Measurements from ENCODE around the gene CLIC2. TPM values are rescaled to one million over a fixed set of nuclear protein-coding genes. Genes with fewer than 3 reads are reported as not detected.
"Not testable (repeated sequence)": the region's sequence is repeated elsewhere in the genome, so short reads cannot be mapped to it uniquely, and the experiment has no call there.

CLIC2 gene
- total RNA-seq, 1 donor from 2014 or later = not detected

- no peaks in the 10 kb centered on the region for H3K27me3 Mint-ChIP-seq (ENCODE audit: unreplicated experiment)
- H3K9me3 Mint-ChIP-seq (ENCODE audit: unreplicated experiment) = no peaks in the 10 kb centered on the region
- no peak overlapping the region for H3K27ac Mint-ChIP-seq (ENCODE audit: unreplicated experiment)
- H3K36me3 Mint-ChIP-seq (ENCODE audit: low read depth, unreplicated experiment) = no peaks in the 10 kb centered on the region
- peaks cover 6% of the 10 kb centered on the region for H3K4me1 Mint-ChIP-seq (ENCODE audit: unreplicated experiment)
- no peak for TF ChIP-seq CTCF (IDR thresholded peaks at IDR 0.05; ENCODE audit: unreplicated experiment)
- DNase-seq (ENCODE audit: low spot score) = no peak
- no peak overlapping the region for H3K4me3 Mint-ChIP-seq (ENCODE audit: unreplicated experiment)
Observed at GRCh38 chrX:155313766-155314165, 20.6 kb downstream of the CLIC2 start.

GRCh38 chrX:155293771-155294170 lies 40.6 kb downstream of the CLIC2 start:
- Mint-ChIP-seq H3K27ac (ENCODE audit: unreplicated experiment) (no peak overlapping the region), H3K36me3 (ENCODE audit: low read depth, unreplicated experiment) (no peaks in the 10 kb centered on the region), H3K27me3 (ENCODE audit: unreplicated experiment) (no peaks in the 10 kb centered on the region), H3K9me3 (ENCODE audit: unreplicated experiment) (no peaks in the 10 kb centered on the region), H3K4me3 (ENCODE audit: unreplicated experiment) (no peak overlapping the region), H3K4me1 (ENCODE audit: unreplicated experiment) (no peaks in the 10 kb centered on the region)
- no peak for DNase-seq (ENCODE audit: low spot score)
- no peak for TF ChIP-seq CTCF (IDR thresholded peaks at IDR 0.05; ENCODE audit: unreplicated experiment)

- Mint-ChIP-seq H3K4me3 (ENCODE audit: unreplicated experiment) (no peak overlapping the region), H3K27me3 (ENCODE audit: unreplicated experiment) (no peaks in the 10 kb centered on the region), H3K9me3 (ENCODE audit: unreplicated experiment) (no peaks in the 10 kb centered on the region), H3K27ac (ENCODE audit: unreplicated experiment) (no peak overlapping the region), H3K4me1 (ENCODE audit: unreplicated experiment) (no peaks in the 10 kb centered on the region), H3K36me3 (ENCODE audit: low read depth, unreplicated experiment) (no peaks in the 10 kb centered on the region)
- DNase-seq (ENCODE audit: low spot score) = no peak
- TF ChIP-seq CTCF (IDR thresholded peaks at IDR 0.05; ENCODE audit: unreplicated experiment) = no peak
Observed at GRCh38 chrX:155279873-155280272, 54.5 kb downstream of the CLIC2 start.

GRCh38 chrX:155270969-155271368 lies 63.4 kb downstream of the CLIC2 start:
- Mint-ChIP-seq H3K36me3 (ENCODE audit: low read depth, unreplicated experiment) (no peaks in the 10 kb centered on the region), H3K27me3 (ENCODE audit: unreplicated experiment) (no peaks in the 10 kb centered on the region), H3K4me1 (ENCODE audit: unreplicated experiment) (no peaks in the 10 kb centered on the region), H3K27ac (ENCODE audit: unreplicated experiment) (no peak overlapping the region), H3K4me3 (ENCODE audit: unreplicated experiment) (no peak overlapping the region), H3K9me3 (ENCODE audit: unreplicated experiment) (no peaks in the 10 kb centered on the region)
- TF ChIP-seq CTCF (IDR thresholded peaks at IDR 0.05; ENCODE audit: unreplicated experiment) = no peak
- no peak for DNase-seq (ENCODE audit: low spot score)

- H3K27me3 Mint-ChIP-seq (ENCODE audit: unreplicated experiment); H3K4me3 Mint-ChIP-seq (ENCODE audit: unreplicated experiment): not testable (repeated sequence)
Observed at GRCh38 chrX:155267995-155268394, 66.4 kb downstream of the CLIC2 start.

GRCh38 chrX:155266439-155266838 lies 68.0 kb downstream of the CLIC2 start:
- no peak for DNase-seq (ENCODE audit: low spot score)
- Mint-ChIP-seq H3K4me3 (ENCODE audit: unreplicated experiment) (no peak overlapping the region), H3K4me1 (ENCODE audit: unreplicated experiment) (peaks cover 7% of the 10 kb centered on the region), H3K36me3 (ENCODE audit: low read depth, unreplicated experiment) (no peaks in the 10 kb centered on the region), H3K27me3 (ENCODE audit: unreplicated experiment) (no peaks in the 10 kb centered on the region), H3K27ac (ENCODE audit: unreplicated experiment) (no peak overlapping the region), H3K9me3 (ENCODE audit: unreplicated experiment) (no peaks in the 10 kb centered on the region)
- no peak for TF ChIP-seq CTCF (IDR thresholded peaks at IDR 0.05; ENCODE audit: unreplicated experiment)

More at GRCh38 chrX:155267995-155268394, 66.4 kb downstream of the CLIC2 start:
- H3K36me3 Mint-ChIP-seq (ENCODE audit: low read depth, unreplicated experiment); H3K9me3 Mint-ChIP-seq (ENCODE audit: unreplicated experiment); H3K27ac Mint-ChIP-seq (ENCODE audit: unreplicated experiment); H3K4me1 Mint-ChIP-seq (ENCODE audit: unreplicated experiment); DNase-seq (ENCODE audit: low spot score): not testable (repeated sequence)

All from endothelial cell (in vitro differentiated cells).